ENCODE results near the gene CALB2. TPM values are rescaled to one million over a fixed set of nuclear protein-coding genes. Genes with fewer than 3 reads are reported as not detected.

The CALB2 gene
- total RNA-seq, 2 experiments from 2014 or later = not detected

DNA sequence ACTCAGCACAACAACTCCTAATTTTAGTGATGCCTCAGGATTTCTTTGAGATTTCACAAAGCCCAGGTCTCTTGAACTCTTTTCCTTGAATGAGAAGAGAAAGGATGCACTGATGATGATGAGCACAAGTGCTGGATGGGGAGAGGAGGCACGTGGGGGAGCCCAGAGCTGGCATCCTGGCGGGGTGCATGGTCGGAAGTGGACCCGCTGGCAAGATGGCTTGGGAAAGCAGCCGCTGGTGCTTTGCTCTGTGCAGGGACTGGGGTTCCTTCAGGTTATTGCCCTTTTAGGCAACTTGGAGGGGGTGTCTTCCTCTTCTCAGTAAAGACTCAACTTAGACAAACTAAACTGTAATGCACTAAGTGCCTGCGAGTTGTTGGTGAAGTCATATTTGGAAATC, 22.3 kb downstream of the CALB2 start:
- Mint-ChIP-seq H3K4me1 (no peaks in the 10 kb centered on the region), H3K27ac (no peak overlapping the region), H3K4me3 (no peak overlapping the region), H3K36me3 (no peaks in the 10 kb centered on the region), H3K27me3 (no peaks in the 10 kb centered on the region), H3K9me3 (ENCODE audit: low read depth) (no peaks in the 10 kb centered on the region)
- DNase-seq (no peak), ATAC-seq (no peak)
- CTCF ChIA-PET = interaction anchor here (1.6 kb wide), 1 partner anchor 32 kb away, joined by 3 read pairs; no protein-coding TSS in a partner anchor

DNA sequence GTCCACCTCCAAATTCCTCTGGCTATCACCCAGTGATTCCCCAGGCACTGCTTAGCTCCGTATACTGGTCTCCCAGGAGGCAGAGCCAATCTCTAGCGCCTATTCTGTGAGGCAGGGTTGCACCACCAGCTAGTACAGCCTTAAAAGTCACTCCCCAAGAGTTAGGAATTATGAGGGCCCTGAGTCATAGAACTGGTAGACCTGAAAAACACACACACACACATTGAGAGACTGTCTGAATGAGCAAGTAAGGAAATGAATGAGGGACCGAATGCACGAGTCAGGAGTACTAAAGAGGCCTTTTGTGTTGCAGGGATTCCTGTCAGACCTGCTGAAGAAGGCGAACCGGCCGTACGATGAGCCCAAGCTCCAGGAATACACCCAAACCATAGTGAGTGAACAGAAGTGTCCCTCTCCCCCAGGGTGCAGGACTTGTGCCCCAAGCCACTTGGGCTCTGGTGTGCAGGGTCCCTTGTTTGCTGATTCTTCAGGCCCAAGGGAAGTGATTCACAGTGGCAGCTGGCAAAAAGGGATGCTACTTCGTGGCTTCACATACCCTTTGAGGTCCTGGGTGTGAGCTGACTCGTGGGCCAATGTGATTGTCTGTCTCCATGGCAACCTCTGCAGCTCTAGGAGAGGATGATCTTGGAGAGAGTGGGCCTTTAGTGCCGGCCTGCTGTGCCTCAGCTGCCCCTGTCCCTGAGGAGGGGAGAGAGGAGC, 24.7 kb downstream of the CALB2 start:
- ATAC-seq (peak; percentile 48), DNase-seq (peak; percentile 51)
- no peaks in the 10 kb centered on the region for H3K36me3 Mint-ChIP-seq
- CTCF ChIA-PET = interaction anchor here (1.2 kb wide), 1 partner anchor 29 kb away, joined by 5 read pairs; no protein-coding TSS in a partner anchor
- H3K27ac Mint-ChIP-seq = no peak overlapping the region
- H3K9me3 Mint-ChIP-seq (ENCODE audit: low read depth) = no peaks in the 10 kb centered on the region
- H3K4me1 Mint-ChIP-seq = peaks cover 2% of the 10 kb centered on the region
- peaks cover 5% of the 10 kb centered on the region for H3K27me3 Mint-ChIP-seq
- no peak overlapping the region for H3K4me3 Mint-ChIP-seq

DNA sequence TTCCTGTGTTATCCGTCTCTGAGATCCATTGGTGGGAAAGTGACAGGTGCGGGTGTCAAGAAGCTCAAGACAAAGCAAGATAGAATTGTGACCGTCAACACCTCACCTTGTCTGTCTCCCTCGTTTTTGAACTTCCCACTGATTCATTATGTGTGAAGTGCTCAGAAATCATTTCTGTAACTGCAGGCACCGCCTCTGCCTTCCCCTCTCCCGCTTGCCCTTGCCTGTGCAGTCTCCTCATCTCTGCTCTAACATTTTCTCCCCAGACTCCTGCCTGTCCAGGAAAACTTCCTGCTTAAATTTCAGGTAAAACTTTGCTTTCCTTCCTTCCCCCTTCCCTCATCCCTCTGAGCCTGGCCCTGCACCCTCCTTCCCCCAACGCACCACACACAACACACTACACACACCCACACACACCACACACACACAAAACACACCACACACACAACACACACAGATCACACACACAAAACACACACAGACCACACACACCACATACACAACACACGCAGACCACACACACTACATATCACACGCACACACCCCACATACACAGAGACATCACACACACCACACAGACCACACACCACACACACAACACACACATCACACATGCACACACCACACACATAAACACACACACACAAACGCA, 25.7 kb downstream of the CALB2 start:
- Mint-ChIP-seq H3K27ac (no peak overlapping the region), H3K27me3 (peaks cover 5% of the 10 kb centered on the region)
- peak; percentile 60 for ATAC-seq

DNA sequence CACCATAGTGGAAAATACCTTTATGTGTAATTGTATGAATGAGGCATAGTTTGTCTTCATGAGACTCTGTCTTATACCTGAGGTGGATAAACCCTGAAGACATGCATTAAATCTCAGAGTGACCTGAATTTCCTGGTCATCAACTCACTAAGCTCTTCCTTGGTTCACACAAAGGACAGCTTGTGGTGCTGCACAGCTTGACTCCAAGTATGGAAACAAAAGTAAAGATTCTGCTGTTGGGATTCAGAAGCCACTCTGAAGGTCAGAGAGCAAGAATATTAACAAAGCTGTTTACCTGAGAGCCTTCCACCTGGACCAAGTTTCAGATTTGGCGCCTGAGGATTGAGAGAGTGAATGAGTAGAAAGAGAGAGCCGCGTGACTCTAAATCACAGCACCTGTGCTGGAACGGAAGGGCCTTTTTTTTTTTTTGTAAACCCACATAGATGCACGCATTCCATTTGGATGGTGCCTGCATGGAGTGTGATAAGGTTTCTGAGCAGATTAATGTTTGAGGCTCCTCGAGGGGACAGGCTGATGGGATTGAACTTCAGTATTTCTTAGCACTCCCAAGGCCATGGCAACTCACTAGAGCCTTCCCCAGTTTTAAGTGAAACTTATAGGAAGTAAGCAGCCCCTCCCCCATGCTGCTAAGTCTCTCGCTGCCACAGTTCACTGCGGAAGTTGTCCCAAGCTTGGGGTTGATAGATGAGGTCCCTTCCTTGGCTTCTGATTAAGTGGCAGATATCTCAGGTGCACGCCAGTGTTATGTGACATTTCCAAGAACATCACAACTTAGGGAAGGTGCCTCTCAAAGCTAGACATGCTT, 28.7 kb downstream of the CALB2 start:
- H3K36me3 Mint-ChIP-seq = no peaks in the 10 kb centered on the region
- CTCF ChIA-PET = interaction anchor here (1.5 kb wide), 1 partner anchor 221 kb away, joined by 4 read pairs; no protein-coding TSS in a partner anchor
- no peak overlapping the region for H3K27ac Mint-ChIP-seq
- H3K9me3 Mint-ChIP-seq (ENCODE audit: low read depth) = no peaks in the 10 kb centered on the region
- peaks cover 5% of the 10 kb centered on the region for H3K27me3 Mint-ChIP-seq
- H3K4me3 Mint-ChIP-seq = no peak overlapping the region
- no peak for ATAC-seq
- DNase-seq = no peak
- H3K4me1 Mint-ChIP-seq = peaks cover 2% of the 10 kb centered on the region

More for the DNA sequence above, 25.7 kb downstream of the CALB2 start:
- CTCF ChIA-PET = interaction anchor here (1.2 kb wide), 1 partner anchor 28 kb away, joined by 5 read pairs; no protein-coding TSS in a partner anchor
- no peaks in the 10 kb centered on the region for H3K36me3 Mint-ChIP-seq
- no peak for DNase-seq
- H3K4me1 Mint-ChIP-seq = peaks cover 2% of the 10 kb centered on the region
- H3K4me3 Mint-ChIP-seq = no peak overlapping the region
- no peaks in the 10 kb centered on the region for H3K9me3 Mint-ChIP-seq (ENCODE audit: low read depth)

DNA sequence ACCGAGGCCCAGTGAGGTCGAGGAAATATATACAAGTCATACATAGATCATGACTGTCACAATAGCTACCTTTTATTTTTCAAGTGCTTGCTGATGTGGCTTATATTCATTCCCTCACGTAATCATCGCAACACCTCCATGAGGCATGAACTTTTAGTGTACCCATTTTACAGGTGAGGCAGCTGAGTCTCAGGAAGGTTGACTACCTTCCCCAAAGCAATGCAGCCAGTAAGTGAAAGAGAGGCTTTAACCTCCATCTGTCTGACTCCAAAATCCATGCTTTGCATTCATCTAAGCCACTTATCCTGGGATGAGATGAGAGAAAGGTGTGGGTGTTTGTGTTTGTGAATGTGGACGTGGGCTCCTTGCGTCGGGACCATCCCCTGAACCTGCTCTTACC, 30.8 kb downstream of the CALB2 start:
- ATAC-seq (no peak), DNase-seq (no peak)
- Mint-ChIP-seq H3K4me3 (no peak overlapping the region), H3K27ac (no peak overlapping the region), H3K9me3 (ENCODE audit: low read depth) (no peaks in the 10 kb centered on the region), H3K4me1 (peaks cover 2% of the 10 kb centered on the region), H3K36me3 (no peaks in the 10 kb centered on the region), H3K27me3 (peaks cover 14% of the 10 kb centered on the region)
- CTCF ChIA-PET = no interaction called here

DNA sequence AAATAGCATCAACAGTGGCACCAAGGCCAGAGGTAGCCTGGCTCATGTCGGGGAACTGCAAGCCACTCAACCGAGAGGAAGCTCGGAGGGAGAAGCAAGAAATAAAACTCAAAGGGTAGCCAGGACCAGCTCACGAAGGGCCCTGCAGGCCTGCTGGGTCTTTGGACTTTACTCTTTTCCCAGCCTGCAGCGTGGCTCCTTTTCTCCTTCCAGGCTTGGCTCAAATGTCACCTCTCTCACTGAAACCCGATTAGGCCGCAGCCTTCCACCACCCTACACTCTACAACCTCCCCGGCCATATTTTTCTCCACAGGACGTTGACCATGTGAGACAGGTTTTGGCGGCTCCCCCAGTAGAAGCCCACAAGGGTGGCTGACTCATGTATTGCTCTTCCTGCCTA, 38.1 kb downstream of the CALB2 start:
- ATAC-seq (no peak), DNase-seq (no peak)
- CTCF ChIA-PET = no interaction called here
- no peaks in the 10 kb centered on the region for H3K9me3 Mint-ChIP-seq (ENCODE audit: low read depth)
- peaks cover 11% of the 10 kb centered on the region for H3K27me3 Mint-ChIP-seq
- no peaks in the 10 kb centered on the region for H3K4me1 Mint-ChIP-seq
- H3K4me3 Mint-ChIP-seq = no peak overlapping the region
- no peaks in the 10 kb centered on the region for H3K36me3 Mint-ChIP-seq
- H3K27ac Mint-ChIP-seq = no peak overlapping the region

DNA sequence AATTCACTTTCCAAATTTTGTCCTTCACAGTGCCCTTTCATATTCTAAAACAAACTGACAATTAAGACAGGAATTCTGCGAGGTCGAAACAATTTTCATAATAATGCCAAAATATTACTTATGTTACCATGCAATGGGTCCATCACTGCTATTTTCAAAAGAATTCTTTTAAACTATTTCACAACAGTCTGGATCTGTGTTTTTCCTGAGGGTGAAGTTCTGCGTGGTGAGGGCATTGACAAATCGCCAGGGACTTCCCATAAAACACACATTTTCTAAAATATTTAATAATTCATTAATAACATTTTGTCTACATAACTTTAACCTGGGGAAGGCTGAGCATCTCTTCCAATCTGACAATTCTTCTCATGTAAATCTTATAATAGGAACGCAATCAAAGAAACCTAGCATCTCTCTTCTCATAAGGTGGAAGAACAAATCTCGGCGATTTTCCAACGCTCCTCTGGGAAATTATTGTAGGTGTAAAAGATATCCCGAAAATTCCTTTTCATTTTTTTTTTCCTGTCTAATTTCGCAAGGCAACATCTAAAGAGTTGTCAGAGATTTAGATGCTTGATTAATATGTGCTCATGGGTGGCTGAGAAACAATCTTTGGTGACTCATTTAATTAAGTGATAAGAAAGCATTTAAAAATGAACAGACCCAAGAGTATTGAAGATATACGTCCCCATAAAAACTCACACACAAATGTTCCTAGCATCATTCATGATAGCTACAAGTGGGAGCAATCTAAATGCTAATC, 41.5 kb downstream of the CALB2 start:
- H3K9me3 Mint-ChIP-seq (ENCODE audit: low read depth) = no peaks in the 10 kb centered on the region
- no peaks in the 10 kb centered on the region for H3K36me3 Mint-ChIP-seq
- H3K27ac Mint-ChIP-seq = no peak overlapping the region
- H3K4me1 Mint-ChIP-seq = no peaks in the 10 kb centered on the region
- peaks cover 2% of the 10 kb centered on the region for H3K27me3 Mint-ChIP-seq
- CTCF ChIA-PET = interaction anchor here (1.4 kb wide), 1 partner anchor 13 kb away, joined by 3 read pairs; no protein-coding TSS in a partner anchor
- no peak overlapping the region for H3K4me3 Mint-ChIP-seq
- ATAC-seq (no peak), DNase-seq (no peak)

DNA sequence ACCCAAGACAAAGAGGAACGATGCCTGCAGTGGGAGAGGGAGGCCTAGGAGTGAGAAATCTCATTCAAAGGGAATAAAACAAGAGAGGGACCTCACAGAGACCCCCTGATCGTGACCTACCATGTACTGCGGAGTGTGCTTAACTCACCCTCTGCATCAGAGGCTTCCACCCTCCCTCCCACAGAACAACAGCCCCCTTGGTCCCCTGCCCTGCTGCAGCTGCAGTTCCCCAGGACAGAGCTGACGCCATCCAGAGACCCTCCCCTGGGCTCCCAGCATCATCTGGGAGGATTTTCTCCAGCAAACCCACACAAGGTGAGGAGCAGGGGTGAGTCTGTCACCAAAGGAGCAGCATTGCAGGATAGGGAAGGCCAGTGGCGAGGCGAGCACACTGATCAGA, 43.5 kb downstream of the CALB2 start:
- ATAC-seq (no peak), DNase-seq (no peak)
- no peaks in the 10 kb centered on the region for H3K9me3 Mint-ChIP-seq (ENCODE audit: low read depth)
- CTCF ChIA-PET = no interaction called here
- H3K4me1 Mint-ChIP-seq = peaks cover 10% of the 10 kb centered on the region
- H3K36me3 Mint-ChIP-seq = no peaks in the 10 kb centered on the region
- no peak overlapping the region for H3K27ac Mint-ChIP-seq
- H3K27me3 Mint-ChIP-seq = peaks cover 12% of the 10 kb centered on the region
- no peak overlapping the region for H3K4me3 Mint-ChIP-seq

DNA sequence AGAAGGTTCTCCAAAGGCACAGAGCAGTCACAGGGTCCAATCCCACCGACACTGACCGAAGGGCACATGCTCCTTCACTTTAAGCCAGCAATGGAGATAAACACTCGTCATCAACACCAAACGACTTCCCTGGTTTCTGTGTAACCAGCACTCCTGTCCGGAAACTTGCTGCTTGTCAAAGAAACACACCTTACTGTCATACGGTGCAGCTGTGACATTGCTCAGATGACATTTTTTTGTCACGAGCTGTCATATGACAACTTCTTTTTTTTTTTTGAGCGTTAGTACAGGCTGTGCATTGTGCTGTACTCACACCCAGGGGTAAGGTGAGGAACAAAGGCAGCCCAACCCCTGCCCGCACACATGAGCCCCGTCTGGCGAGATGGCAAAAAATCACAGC, 44.2 kb downstream of the CALB2 start:
- Mint-ChIP-seq H3K36me3 (no peaks in the 10 kb centered on the region), H3K4me1 (peaks cover 17% of the 10 kb centered on the region), H3K4me3 (no peak overlapping the region), H3K27ac (no peak overlapping the region), H3K9me3 (ENCODE audit: low read depth) (no peaks in the 10 kb centered on the region), H3K27me3 (peaks cover 19% of the 10 kb centered on the region)
- ATAC-seq (no peak), DNase-seq (no peak)
- CTCF ChIA-PET = interaction anchor here (1.5 kb wide), 1 partner anchor 10 kb away, joined by 7 read pairs; no protein-coding TSS in a partner anchor

DNA sequence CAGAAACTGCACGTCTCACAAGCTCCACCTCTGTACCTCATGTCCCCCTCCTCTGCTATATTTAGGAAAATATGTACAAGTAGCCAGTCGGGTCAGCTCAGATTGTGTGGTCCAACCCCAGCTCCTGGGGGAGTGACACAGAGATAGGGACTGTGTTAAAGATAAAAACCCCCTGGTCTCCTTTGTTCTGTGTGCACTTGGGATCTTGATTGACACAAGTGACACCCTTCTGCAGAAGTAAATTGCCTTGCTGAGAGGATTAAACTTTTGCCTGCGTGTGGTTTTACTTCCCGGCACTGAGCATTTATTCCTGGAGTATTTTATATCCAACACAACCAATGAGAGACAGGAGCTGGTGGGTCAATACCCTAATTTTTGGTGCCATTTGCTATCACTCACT, 45.8 kb downstream of the CALB2 start:
- Mint-ChIP-seq H3K27me3 (peaks cover 33% of the 10 kb centered on the region), H3K36me3 (no peaks in the 10 kb centered on the region), H3K4me1 (peaks cover 22% of the 10 kb centered on the region), H3K27ac (no peak overlapping the region), H3K4me3 (no peak overlapping the region), H3K9me3 (ENCODE audit: low read depth) (no peaks in the 10 kb centered on the region)
- DNase-seq = no peak
- no peak for ATAC-seq
- CTCF ChIA-PET = interaction anchor here (1.5 kb wide), 1 partner anchor 8 kb away, joined by 7 read pairs; no protein-coding TSS in a partner anchor

DNA sequence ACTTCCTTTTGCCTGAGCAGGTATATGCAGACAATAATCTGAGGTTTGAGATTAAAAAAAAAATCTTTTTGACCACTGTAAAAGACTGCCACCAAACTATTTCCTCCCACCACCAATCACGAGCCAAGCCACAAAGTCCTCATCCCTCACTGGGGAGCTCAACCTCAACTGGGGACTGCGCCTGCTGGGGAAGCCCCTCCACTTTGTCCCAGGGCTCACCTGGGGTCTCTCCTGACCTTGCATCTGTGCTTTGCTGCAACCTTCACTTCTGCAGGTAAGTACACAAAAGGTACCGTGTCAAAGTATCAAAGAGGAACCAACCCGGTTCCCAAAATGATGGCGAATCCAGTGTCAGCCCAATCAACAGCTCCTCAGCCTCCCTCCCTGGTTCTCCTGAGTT, 47.8 kb downstream of the CALB2 start:
- H3K27ac Mint-ChIP-seq = no peak overlapping the region
- H3K4me3 Mint-ChIP-seq = no peak overlapping the region

DNA sequence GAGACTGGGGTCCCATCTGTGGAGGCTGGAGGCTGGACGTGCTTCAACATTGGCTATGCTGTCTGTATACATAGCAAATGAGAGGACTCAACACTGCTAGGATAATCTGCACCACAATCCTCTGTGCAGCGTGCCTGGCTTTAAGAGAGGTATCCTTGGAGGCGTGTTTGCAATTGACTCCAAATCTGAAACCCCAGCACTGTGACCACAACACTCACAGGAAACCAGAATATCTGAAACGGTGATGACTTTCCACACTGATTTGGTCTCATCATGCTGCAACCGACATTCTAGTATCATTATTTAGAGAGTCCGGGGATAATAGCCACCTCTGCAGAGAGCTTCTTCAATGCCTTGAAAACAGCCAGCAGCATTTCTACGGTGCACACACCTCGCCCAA, 48.2 kb downstream of the CALB2 start:
- Mint-ChIP-seq H3K4me3 (no peak overlapping the region), H3K9me3 (ENCODE audit: low read depth) (no peaks in the 10 kb centered on the region), H3K27ac (no peak overlapping the region), H3K27me3 (peaks cover 44% of the 10 kb centered on the region), H3K4me1 (peaks cover 22% of the 10 kb centered on the region), H3K36me3 (no peaks in the 10 kb centered on the region)
- ATAC-seq (no peak), DNase-seq (no peak)
- CTCF ChIA-PET = interaction anchor here (1.5 kb wide), 1 partner anchor 93 kb away, joined by 7 read pairs; no protein-coding TSS in a partner anchor

More for the DNA sequence above, 47.8 kb downstream of the CALB2 start:
- ATAC-seq (no peak), DNase-seq (no peak)
- peaks cover 44% of the 10 kb centered on the region for H3K27me3 Mint-ChIP-seq
- H3K9me3 Mint-ChIP-seq (ENCODE audit: low read depth) = no peaks in the 10 kb centered on the region
- H3K36me3 Mint-ChIP-seq = no peaks in the 10 kb centered on the region
- CTCF ChIA-PET = interaction anchor here (1.5 kb wide), 1 partner anchor 93 kb away, joined by 7 read pairs; no protein-coding TSS in a partner anchor
- H3K4me1 Mint-ChIP-seq = peaks cover 22% of the 10 kb centered on the region
